DMS114 treated with DMSO at 0.1 percent for 48 hours (cell line): ENCODE data around the gene CEACAM21.

Source experiments
- DNase-seq: peaks from one replicate; lab custom pipeline; 2025; ENCODE audit not compliant: unreplicated experiment; lab: John Stamatoyannopoulos, UW

Gene CEACAM21

GRCh38 chr19:41584260-41584810 lies 8.4 kb downstream of the CEACAM21 start:
- DNase-seq = no peak

- no peak for DNase-seq
These were observed 9.0 kb downstream of the CEACAM21 start for GRCh38 chr19:41584931-41585330.

DNA sequence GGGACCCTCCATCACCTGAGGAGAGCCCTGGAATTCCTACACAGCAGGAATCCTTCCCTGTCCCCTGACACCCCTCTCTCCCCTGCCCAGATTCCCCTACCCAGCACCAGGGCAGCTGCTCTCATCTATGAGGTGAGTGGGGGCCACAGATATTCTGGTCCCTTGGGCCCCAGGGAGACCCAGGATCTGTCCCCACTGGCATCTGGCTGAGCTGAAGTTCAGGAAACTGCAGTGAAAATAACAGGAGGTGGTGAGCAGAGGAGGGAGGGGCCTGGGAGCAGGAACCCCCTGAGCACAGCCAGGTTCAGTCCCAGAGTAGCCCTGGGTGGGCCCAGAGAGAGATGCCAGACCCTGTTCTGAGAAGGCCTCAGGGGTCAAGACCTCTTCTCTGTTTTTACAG lies 10.1 kb downstream of the CEACAM21 start:
- DNase-seq = no peak

DNA sequence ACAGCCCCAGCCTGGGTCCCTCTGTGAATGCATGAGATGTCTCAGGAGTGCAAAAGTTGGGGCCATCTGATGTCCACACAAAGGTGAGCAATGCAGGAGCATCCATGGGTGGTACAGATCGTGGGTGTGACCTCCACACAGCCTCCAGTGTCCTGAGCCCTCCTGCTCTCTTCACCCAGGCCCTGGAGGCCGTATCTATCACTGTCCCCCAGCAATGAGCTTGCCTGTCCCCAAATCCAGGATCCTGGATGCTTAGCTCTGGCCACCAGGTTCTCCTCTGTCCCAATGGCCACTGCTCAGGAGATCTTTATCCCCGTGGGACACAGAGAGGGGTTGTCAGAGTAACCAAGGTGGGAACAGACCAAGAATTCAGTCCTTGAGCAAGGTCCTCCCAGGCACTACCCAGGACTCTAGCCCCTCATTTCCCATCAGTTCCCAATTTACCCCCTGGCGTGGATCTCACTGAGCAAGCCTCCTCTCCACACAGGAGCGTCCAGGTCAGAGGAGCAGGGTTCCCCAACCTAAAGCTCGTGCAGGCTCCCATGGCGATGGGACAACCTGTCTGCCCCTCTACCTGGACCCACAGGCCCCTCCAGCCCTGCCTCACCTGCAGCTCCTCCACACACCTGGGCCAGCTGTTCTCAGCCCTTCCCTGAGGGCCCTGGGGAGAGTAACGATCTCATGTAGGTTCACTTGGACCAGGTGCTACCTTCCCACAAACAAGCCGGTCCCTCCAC lies 11.3 kb downstream of the CEACAM21 start:
- DNase-seq = no peak

DNA sequence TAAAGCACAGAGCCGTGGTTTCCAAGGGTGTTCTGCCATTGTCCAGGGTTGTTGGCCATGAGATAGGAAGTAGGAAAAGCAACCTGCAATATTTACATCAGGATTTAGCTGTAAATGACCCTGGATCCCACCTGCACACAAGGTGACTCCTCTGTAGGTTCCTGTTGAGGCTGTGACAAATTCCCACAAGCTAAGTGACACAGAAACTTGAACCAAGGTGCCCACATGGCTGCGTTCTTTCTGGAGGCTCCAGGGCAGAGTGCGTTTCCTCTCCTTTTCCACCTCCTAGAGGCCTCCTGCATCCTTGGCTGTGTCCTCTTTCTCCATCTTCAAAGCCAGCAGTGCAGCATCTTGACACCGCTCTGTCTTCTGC lies 11.9 kb downstream of the CEACAM21 start:
- no peak for DNase-seq

DNA sequence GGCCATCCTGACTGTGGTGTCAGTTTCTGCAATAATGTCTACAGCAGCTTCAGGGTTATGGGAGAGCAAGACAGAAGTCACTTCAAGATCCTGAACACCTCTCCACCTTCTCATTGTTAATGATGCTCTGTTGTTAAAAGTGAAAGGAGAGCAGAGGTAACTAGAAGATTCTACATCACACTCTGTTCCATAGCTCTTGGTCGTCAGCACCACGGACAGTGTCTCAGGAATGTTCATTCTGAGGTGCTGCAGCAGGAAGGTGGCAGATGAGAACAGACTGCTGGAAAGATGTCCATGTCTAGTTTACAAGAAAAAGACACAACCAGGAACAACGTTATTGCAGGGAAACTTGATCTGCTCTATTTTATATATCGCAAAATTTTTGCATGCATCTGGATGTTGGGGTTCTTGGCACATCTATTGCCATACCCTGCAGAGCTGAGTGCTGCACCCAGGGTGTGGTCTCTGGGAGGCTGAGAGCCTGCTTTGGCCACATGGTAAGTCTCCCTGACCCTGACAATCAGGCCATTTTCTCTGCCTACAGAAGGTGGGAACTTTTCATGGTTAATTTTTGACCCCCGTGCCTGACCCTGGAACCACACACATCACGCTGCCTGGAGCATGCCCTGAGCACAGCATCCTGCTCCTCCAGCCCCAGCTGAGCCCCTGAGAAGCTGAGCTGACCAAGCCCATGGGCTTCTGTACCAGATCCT lies 12.7 kb downstream of the CEACAM21 start:
- DNase-seq = no peak

- DNase-seq = no peak
These were observed 13.4 kb downstream of the CEACAM21 start for GRCh38 chr19:41589371-41589770.

DNA sequence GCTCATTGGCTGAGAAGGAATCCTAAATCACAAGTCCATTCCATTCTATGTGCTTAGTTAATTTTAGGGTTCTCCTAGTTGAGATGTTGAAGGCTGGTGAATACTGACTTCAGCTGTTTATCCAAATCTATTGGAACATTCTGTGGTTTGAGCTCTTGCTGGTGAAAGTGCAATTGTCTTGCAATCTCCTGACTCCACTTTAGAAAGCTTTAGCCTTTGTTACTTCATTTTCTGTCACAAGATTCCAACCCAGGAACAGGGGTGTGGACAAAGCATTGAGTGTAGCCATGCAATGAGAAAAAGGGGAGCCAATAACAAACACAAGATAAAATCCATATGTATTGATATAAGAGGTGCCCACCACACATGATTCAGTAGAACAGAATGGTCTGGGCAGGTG lies 15.0 kb downstream of the CEACAM21 start:
- DNase-seq = no peak

GRCh38 chr19:41591951-41592562 lies 16.1 kb downstream of the CEACAM21 start:
- no peak for DNase-seq

DNA sequence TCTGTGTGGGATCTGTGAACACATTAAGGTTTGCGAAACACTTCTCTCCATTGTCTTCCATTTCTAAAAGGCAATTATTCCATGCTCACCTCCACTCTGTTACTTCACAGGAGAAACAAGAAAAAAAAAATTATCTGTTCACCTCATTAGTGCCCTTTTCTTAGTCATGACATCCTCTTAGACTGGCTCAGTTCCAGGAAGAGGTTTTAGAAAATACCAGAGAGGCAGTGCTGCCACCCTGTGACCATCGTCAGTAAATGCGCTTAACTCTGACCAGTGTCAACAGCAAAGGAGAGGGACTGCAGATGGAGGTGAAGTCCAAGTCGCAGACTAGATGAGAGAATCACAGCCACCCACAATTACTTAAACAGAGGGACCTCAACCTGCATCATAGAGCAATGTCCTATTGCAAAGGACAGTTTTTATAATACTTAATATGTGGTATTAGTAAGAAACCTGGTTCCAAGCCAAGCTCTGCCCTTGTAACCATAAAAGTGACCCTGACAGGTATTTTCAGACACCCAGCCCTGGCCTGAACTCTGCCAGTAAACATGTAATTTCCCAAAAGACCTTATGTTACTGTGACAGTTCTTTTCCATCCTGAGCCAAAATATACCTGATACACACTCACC lies 19.4 kb downstream of the CEACAM21 start:
- peak; percentile 72 for DNase-seq

- DNase-seq = no peak
These were observed 19.9 kb downstream of the CEACAM21 start for GRCh38 chr19:41595890-41596280.

DNA sequence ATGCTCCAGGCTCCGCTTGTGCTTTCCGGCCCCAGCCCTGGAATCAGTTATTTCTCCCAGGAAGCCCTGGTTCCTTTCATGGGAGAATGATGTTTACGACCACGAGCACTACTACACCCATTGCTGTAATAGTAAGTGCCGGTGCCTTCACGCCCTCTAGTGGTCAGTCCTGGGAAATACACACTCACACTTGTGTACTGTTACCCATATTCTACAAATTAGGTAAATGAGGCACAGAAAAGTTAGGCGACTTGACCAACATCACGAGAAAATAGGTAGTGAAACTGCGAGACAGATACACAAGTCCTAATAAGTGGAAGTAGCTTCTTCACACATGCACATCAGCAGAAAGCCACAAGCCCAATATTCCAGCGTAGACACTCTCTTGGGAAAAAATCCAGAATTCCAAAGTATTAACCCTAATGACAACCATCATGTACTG lies 21.7 kb downstream of the CEACAM21 start:
- DNase-seq = peak; percentile 66

GRCh38 chr19:41599175-41599966 lies 23.4 kb downstream of the CEACAM21 start:
- no peak for DNase-seq

- DNase-seq = no peak
These were observed 25.8 kb downstream of the CEACAM21 start for GRCh38 chr19:41601771-41602170.

GRCh38 chr19:41604831-41605230 lies 28.9 kb downstream of the CEACAM21 start:
- no peak for DNase-seq

GRCh38 chr19:41606215-41606837 lies 30.4 kb downstream of the CEACAM21 start:
- no peak for DNase-seq

- DNase-seq = no peak
These were observed 31.7 kb downstream of the CEACAM21 start for GRCh38 chr19:41607668-41608067.

DNA sequence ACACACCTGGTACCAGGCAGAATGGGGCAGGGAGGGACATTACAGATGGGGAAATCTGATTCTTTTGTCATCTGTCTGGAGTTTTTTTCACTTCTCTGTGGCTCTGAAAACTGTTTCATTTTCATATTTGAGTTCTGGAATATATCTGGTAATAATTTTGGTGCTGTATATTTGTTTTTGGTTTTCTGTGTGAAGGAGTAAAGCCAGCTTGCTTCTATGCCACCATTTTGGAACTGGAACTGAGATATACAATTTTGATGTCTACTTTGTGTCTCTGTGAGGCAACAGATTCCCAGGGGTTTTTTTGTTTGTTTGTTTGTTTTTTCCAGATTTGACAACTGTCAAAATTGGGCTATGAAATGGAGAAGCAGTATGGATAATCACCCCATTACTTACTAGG lies 34.8 kb downstream of the CEACAM21 start:
- no peak for DNase-seq

DNA sequence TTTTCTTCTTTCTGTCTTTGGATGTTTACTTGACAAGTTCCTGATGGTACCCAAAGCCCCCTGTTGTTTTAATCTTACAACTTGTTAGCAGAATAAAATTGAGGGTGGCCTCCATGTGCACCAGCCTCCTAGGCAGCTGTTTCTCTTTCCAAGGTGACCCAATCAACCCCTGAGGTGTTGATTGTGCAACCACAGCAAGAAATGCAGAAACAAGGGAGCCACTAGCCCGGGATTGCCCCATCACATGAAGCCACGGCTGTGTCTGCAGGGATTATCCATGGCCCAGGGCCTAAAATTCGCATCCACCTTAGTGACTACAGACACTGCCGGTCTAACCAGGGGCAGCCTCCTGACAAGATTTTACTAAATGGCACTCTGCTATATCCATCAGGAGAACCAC lies 36.5 kb downstream of the CEACAM21 start:
- no peak for DNase-seq

DNA sequence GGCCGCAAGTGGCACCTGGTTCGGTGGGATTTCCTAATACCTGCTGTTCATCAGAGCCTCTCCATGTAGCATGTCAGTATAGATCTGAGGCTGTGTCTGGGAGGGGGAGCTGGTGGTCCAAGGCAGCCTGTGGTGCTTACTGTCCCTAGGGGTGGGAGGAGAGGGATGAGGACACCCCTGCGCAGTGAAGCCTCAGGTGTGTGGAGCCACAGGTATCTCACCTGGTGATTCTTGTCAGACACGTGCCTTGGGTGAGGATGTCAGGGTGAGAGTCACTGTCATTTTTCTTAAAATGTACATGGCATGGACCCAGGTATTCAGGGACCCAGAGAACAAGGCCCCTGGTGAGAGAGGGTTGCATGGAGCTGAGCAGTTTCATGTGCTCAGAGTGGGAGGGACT lies 39.2 kb downstream of the CEACAM21 start:
- no peak for DNase-seq
